ENCODE data around the gene PDZD2. TPM values are rescaled to one million over a fixed set of nuclear protein-coding genes. Genes with fewer than 3 reads are reported as not detected.

The PDZD2 gene
- total RNA-seq, 3 donors from 2014 or later = 1.8 to 10.1 (median 2.1) TPM

- no peaks in the 10 kb centered on the region for H3K4me1 ChIP-seq (ENCODE audit: low read depth)
- no peak overlapping the region for H3K4me3 ChIP-seq
- ATAC-seq = no peak
- no peak for TF ChIP-seq CTCF (IDR thresholded peaks at IDR 0.05)
- no peaks in the 10 kb centered on the region for H3K9me3 ChIP-seq
- H3K36me3 ChIP-seq (ENCODE audit: low read depth) = no peaks in the 10 kb centered on the region
- DNase-seq = no peak
- intact Hi-C loops (cut with DNase I, micrococcal nuclease) = no loop called here
Observed at GRCh38 chr5:31921852-31922305, 282.9 kb downstream of the PDZD2 start.

GRCh38 chr5:31924005-31924404 is 285.1 kb downstream of the PDZD2 start:
- no peak for DNase-seq
- no peaks in the 10 kb centered on the region for H3K36me3 ChIP-seq (ENCODE audit: low read depth)
- H3K4me3 ChIP-seq = no peak overlapping the region
- ATAC-seq = no peak
- intact Hi-C loops (cut with DNase I, micrococcal nuclease) = no loop called here
- H3K4me1 ChIP-seq (ENCODE audit: low read depth) = no peaks in the 10 kb centered on the region
- TF ChIP-seq CTCF (IDR thresholded peaks at IDR 0.05) = no peak
- H3K9me3 ChIP-seq = no peaks in the 10 kb centered on the region

- ATAC-seq (no peak), DNase-seq (no peak)
- intact Hi-C loops (cut with DNase I, micrococcal nuclease) = no loop called here
- TF ChIP-seq CTCF (IDR thresholded peaks at IDR 0.05) = no peak
- H3K4me1 ChIP-seq (ENCODE audit: low read depth) = no peaks in the 10 kb centered on the region
- H3K9me3 ChIP-seq = no peaks in the 10 kb centered on the region
- no peak overlapping the region for H3K4me3 ChIP-seq
- no peaks in the 10 kb centered on the region for H3K36me3 ChIP-seq (ENCODE audit: low read depth)
Observed at GRCh38 chr5:31931874-31932273, 292.9 kb downstream of the PDZD2 start.

GRCh38 chr5:31934156-31934555 is 295.2 kb downstream of the PDZD2 start:
- intact Hi-C loops (cut with DNase I, micrococcal nuclease) = no loop called here
- Histone ChIP-seq H3K9me3 (no peaks in the 10 kb centered on the region), H3K4me1 (ENCODE audit: low read depth) (no peaks in the 10 kb centered on the region), H3K36me3 (ENCODE audit: low read depth) (no peaks in the 10 kb centered on the region), H3K4me3 (no peak overlapping the region)
- ATAC-seq = no peak
- DNase-seq = no peak
- no peak for TF ChIP-seq CTCF (IDR thresholded peaks at IDR 0.05)

- Histone ChIP-seq H3K4me1 (ENCODE audit: low read depth) (no peaks in the 10 kb centered on the region), H3K9me3 (no peaks in the 10 kb centered on the region), H3K36me3 (ENCODE audit: low read depth) (no peaks in the 10 kb centered on the region), H3K4me3 (no peak overlapping the region)
- DNase-seq (no peak), ATAC-seq (peak; percentile 25)
- intact Hi-C loops (cut with DNase I, micrococcal nuclease) = no loop called here
- no peak for TF ChIP-seq CTCF (IDR thresholded peaks at IDR 0.05)
Observed at GRCh38 chr5:31935496-31936369, 296.8 kb downstream of the PDZD2 start.
